Epithelial cell of prostate (primary cell): ENCODE results near the gene BAD.
"Not testable (repeated sequence)": the region's sequence is repeated elsewhere in the genome, so short reads cannot be mapped to it uniquely, and the experiment has no call there.

Source experiments
- DNase-seq: peaks from one replicate; pipeline ENCODE4 v3.0.0-alpha.2; 2011; ENCODE audit warnings: low read depth, low spot score
- H3K27ac ChIP-seq: fragments of 450-650 bp; 2 replicates; pipeline ENCODE4 v1.5.1; 2017; ENCODE audit warnings: mild to moderate bottlenecking

The BAD gene

DNA sequence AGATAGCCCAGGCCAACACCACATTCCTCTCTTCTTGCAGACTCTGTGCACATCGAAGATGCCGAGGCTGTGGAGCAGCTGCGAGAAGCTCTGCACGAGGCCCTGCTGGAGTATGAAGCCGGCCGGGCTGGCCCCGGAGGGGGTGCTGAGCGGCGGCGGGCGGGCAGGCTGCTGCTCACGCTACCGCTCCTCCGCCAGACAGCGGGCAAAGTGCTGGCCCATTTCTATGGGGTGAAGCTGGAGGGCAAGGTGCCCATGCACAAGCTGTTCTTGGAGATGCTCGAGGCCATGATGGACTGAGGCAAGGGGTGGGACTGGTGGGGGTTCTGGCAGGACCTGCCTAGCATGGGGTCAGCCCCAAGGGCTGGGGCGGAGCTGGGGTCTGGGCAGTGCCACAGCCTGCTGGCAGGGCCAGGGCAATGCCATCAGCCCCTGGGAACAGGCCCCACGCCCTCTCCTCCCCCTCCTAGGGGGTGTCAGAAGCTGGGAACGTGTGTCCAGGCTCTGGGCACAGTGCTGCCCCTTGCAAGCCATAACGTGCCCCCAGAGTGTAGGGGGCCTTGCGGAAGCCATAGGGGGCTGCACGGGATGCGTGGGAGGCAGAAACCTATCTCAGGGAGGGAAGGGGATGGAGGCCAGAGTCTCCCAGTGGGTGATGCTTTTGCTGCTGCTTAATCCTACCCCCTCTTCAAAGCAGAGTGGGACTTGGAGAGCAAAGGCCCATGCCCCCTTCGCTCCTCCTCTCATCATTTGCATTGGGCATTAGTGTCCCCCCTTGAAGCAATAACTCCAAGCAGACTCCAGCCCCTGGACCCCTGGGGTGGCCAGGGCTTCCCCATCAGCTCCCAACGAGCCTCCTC is 31.4 kb upstream of the BAD start:
- peak overlapping the region; percentile 98 for H3K27ac ChIP-seq
- DNase-seq = not testable (repeated sequence)

DNA sequence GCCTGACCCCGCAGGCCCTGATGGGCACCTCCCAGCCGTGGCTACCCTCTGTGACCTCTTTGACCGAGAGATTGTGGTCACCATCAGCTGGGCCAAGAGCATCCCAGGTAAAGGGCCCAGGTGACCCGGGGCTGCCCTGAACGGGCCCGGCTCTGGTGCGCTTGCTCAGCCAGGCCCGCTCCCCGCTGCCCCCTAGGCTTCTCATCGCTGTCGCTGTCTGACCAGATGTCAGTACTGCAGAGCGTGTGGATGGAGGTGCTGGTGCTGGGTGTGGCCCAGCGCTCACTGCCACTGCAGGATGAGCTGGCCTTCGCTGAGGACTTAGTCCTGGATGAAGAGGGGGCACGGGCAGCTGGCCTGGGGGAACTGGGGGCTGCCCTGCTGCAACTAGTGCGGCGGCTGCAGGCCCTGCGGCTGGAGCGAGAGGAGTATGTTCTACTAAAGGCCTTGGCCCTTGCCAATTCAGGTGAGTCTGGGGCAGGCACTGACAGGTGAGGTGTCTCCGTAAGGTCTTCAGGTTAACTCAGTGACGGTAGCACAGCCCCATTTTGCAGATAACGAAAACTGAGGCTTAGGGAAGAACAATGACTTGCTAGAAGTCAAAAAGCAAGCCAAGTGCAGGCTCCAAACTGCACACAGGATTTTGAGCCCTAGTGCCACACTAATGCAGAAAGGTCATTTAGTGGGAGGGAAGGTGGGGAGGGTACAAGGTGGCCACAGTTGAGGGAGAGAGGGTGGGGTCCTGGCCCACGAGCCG is 30.5 kb upstream of the BAD start:
- H3K27ac ChIP-seq = no peak overlapping the region
- no peak for DNase-seq

DNA sequence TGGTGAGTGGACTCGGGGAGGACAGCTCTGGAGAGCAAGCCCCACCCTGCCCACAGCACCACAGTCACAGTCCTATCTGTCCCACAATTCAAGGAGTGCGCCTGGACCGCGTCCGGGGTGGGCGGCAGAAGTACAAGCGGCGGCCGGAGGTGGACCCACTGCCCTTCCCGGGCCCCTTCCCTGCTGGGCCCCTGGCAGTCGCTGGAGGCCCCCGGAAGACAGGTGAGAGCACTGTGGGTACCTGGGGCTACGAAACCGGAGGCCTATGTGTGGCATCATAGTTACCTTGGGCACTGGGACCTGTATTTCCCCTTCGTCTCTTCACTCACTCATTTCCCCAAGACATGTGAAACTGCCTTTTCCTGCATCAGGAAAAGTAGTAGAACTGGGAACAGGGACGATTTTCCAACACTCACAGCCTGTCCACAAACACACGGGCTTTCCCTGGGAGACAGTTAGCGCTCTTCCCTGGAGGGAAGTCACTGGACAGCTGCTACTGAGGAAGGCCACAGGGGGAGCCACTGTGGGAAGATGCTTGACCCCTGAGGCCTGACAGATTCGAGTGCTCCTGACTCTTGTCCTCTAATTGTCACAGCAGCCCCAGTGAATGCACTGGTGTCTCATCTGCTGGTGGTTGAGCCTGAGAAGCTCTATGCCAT is 29.8 kb upstream of the BAD start:
- H3K27ac ChIP-seq = no peak overlapping the region
- DNase-seq = no peak

DNA sequence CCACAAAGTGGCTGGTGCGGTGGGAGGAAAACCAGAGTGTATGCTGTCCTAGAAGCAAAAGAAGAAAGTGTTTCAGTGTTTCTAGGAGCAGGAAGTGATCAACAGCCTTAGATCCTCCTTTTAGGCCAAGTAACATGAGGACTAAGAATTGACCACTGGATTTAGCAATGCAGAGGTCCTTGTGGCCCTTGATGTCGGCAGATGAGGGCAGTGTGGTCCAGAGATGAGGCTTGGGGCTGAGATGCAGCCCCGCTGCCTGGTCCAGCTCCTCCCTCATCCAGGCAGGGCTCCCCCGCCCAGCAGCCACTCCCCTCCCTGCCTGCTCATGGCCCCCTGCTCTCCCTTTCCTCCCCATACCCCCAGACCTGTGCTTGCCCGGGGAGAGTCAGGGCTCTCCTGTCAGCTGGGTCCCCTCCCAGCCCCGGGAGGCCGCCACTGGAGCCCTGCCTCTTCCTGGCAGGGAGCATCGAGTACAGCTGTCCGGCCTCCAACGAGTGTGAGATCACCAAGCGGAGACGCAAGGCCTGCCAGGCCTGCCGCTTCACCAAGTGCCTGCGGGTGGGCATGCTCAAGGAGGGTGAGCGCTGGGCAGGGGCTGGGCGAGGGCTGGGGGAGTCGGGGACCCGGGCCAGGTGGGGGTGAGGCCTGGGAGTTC is 29.2 kb upstream of the BAD start:
- H3K27ac ChIP-seq = no peak overlapping the region
- no peak for DNase-seq

DNA sequence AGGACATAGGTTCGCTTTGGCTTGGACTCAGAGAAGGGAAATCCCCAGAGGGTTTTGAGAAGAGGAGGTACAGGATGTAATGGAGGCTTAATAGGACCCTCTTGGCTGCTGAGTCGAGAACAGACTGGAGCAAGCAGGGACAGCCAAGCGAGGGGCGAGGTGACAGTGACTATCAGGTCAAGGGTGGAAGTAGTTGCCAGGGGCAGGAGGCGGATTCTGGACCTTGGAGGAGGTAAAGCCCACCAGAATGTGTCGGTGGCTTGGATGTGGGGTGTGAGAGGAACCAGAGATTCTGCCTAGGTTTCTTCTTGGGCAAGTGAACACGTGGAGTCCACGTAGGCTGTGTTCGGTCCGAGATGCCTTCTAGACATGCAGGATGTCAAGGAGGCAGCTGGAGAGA is 28.5 kb upstream of the BAD start:
- H3K27ac ChIP-seq = no peak overlapping the region
- DNase-seq = no peak

DNA sequence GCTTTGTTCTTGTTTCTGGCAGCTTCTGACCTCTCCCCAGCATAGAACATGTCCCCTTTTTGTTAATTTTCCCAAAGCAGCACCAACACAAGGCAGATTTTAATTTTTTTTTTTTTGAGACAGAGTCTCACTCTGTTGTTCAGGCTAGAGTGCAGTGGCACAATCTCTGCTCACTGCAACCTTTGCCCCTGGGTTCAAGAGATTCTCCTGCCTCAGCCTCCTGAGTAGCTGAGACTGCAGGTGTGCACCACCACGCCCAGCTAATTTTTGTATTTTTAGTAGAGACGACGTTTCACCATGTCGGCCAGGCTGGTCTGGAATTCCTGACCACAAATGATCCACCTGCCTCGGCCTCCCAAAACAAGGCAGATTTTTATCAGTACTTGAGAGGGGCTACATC is 23.3 kb upstream of the BAD start:
- not testable (repeated sequence) for DNase-seq, H3K27ac ChIP-seq

DNA sequence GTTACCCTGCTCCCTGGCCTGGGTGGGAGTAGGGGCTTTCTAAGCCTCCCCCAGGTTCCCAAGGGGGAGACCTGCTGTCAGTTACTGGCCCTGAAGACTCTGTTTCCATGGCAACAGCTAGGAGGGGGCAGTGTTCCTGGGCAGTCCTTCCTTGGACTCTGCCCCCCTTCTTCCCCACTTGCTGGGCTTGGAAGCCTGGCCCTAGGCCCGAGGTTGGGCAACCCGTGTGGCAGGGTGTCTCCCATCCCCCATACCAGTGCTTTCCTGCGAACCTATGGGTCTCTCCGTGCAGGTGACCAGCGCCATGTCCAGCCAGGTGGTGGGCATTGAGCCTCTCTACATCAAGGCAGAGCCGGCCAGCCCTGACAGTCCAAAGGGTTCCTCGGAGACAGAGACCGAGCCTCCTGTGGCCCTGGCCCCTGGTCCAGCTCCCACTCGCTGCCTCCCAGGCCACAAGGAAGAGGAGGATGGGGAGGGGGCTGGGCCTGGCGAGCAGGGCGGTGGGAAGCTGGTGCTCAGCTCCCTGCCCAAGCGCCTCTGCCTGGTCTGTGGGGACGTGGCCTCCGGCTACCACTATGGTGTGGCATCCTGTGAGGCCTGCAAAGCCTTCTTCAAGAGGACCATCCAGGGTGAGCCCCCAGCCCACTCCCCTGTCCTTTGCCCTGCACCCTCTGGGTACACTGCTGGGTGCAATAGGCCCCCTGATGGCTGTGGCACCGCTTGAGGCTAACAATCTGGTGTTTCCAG is 22.6 kb upstream of the BAD start:
- no peak for DNase-seq
- peak overlapping the region; percentile 74 for H3K27ac ChIP-seq

DNA sequence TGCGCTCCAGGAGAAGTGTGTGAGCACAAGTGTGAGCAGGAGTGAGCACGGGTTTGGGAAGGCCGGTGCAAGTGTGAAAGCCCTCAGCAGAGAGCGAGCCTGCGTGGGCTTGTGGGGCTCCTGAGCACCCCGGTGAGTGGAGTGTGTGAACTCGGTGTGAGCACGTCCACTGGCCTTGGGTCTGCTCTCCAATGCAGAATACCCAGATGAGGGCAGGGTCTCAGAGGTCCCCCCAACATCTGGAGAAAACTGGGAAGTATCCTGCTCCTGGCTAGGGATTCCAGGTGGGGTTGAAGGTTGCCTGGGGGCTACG is 22.1 kb upstream of the BAD start:
- DNase-seq = no peak
- H3K27ac ChIP-seq = peak overlapping the region; percentile 74

DNA sequence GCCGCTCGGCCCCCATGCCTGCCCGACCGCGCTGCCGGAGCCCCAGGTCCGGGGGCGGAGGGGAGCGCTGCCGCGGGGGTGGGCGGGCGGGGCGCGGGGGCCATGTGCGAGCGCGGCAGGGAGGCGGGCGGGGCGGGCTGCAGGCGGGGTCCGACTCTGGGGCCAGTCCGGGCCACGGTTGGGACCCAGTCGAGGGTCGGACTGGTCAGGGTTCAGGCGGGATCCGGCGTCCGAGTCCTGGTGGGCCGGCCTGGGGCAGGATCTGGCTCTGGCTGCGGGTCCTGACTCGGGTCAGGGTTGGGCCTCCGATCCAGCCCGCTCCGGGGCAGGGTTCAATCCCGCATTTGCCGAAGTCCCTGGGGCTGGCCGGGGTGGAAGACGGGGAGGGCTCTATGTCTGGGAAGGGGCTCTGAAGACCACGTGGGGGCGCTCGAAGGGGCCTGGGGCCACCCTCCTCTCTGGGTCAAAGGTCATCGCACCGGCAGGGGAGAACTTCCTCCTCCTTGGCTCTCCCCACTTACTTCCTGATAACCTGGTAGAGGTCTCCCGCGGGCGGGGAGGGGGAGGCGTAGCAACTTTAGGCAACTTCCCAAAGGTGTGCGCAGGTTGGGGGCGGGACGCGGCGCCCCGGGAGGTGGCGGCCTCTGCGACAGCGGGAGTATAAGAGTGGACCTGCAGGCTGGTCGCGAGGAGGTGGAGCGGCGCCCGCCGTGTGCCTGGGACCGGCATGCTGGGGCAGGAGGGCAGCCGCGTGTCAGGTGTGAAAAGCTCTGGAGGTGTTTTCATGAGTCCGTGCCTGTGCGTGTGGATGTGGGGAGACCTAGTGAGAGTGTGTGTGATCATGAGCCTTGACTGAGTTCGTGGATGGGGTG is 21.5 kb upstream of the BAD start:
- DNase-seq = no peak
- peak overlapping the region; percentile 74 for H3K27ac ChIP-seq

DNA sequence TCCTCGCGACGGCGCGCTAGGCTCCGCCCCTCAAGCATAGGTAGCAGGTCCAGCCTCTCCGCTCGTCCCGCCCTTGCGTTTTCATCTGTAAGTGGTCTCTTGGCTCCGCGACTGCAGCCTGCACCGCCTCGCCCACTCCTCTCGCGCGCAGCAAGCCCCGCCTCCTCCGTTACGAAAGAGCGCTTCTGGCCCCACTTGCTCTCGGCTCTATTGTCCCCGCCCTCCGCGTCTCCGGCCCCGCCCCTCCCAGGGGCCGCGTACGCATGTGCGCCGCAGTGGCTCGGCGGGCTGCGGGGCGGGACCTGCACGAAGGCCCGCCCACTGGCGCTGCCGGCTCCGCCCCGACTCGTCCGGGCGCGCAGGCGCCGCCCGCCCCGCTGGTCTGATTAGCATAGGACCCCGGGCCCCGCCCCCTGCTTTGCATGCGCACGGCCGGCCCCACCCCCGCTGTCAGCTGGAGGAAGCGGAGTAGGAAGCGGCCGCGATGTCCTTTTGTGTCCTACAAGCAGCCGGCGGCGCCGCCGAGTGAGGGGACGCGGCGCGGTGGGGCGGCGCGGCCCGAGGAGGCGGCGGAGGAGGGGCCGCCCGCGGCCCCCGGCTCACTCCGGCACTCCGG is 20.7 kb upstream of the BAD start, which contains the start of gene ESRRA:
ESRRA (plus strand) TSS at position 450 of the 616 bp plus-strand sequence. CDS start 1,656 bp downstream, outside the sequence.
- H3K27ac ChIP-seq = peak within 1 kb of the TSS; percentile 74
- DNase-seq = peak; percentile 82

DNA sequence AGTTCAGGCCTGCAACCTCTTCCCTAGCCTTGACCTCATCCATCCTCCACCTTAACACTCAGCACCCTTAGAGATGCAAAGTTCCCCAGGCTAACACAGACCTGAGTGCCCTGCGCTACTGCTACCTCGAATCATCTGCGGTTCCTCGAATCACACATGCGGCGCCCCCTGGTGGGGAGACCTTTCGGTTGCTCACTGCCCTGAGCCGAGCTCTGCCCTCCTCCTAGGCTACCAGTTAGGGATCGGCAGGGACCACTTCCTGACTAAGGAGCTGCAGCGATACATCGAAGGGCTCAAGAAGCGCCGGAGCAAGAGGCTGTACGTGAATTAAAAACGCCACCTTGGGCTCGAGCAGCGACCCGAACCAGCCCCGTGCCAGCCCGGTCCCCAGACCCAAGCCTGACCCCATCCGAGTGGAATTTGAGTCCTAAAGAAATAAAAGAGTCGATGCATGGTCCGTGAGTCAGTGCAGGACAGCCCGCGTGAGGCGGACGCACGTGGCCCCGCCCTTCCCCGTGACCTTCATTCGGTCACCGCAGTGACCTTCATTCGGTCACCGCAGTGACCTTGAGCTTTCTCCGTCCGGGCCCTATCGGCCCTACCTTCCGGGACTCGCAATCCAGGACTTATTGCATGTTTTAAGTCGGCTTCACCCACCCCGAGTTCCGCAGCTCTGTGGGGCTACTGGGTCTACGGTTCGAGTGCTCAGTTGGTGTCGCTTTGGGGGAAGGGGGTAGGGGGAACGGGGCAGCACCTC is 20.0 kb upstream of the BAD start:
- DNase-seq = no peak
- peak overlapping the region; percentile 74 for H3K27ac ChIP-seq

DNA sequence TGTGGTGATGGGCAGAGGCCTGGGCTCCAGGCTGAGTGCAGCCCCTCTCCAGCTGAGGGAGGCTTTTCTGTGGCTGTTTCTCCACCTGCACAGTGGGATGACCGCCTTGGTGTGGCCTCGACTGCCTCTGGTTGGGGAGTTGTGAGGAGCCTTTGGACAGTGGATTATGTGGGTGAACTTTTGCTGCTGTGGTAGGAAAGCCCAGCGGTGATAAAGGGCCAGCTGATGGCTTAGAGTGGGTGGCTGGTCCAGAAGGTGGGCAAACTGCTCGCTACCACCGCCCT is 19.5 kb upstream of the BAD start:
- DNase-seq = no peak
- H3K27ac ChIP-seq = peak overlapping the region; percentile 74

DNA sequence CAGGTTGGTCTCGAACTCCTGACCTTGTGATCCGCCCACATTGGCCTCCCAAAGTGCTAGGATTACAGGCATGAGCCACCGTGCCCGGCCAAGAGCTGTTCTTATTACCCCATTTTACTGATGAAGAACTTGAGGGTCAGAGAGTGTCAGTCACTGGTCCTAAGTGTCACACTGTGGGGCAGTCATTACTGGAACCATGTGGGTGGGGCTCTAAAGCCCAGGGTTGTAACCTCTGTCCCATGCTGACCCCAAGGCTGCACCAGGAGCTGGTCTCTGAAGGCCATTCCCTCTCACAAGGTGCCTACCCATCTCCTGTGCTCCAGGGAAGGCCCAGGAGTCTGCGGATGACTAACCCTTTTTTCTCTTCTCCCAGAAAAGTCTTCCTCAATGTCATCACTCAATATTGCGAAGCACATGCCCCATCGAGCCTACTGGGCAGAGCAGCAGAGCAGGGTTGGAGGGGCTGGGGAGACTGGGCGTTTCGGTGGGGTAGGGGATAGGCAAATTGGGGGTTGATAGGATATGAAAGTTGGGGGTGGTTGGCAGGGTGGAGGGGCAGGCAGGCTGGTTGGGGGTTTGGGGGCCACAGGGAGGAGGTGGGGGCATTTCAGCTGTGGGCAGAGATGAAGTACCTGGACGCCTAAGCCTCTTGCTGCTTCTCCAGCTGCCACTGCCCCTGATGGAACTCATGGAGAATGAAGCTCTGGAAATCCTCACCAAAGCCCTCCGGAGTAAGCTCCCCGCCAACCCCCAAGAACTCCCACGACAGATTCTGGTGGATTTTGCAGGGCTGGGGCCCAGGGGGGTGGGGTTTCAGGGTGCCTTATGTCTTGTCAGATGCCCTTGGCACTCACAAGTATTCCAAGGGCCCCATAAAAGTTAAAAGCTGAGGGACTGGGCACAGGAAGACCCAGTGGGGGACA is 18.9 kb upstream of the BAD start:
- H3K27ac ChIP-seq = no peak overlapping the region

DNA sequence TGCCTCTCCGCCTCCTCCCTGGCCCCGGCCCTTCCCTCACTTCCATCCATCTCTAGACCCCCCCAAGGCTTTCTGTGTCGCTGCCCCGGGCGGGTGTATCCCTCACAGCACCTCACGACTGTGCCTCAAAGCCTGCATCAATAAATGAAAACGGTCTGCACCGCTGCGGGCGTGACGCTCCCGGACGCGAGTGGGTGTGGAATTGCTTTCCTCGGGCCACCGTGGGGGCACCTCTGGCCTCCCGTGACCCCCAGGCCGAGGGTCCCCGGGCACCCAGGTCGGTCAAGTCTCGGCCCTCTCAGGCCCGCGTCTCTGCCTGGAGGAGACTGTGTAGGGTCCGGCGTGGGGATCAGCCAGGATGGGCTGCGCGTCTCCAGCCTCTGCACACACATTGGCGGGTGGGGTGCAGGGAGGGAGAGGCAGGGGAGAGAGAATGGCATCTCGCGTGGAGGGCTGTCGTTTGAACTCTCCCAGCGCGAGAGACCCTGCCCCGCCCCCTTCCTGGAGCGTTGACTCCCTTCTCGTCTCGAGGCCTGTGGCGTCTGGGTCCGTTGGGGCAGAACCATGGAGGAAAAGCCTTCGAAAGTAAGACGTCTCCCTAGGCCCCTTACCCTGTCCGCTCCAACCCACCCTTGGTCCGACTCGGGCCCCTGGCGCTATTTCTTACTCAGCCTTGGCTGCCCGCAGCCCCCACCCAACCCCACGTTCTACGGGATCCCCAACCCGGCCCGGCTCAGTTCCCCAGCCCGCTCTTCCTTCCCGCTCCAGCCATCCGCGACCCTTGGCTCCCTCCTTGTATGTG is 15.6 kb upstream of the BAD start, which contains the start of gene CATSPERZ:
CATSPERZ (plus strand) TSS at position 512 of the 802 bp plus-strand sequence; CDS start at position 565, 53 bp downstream.
- DNase-seq = no peak

More for the DNA sequence above, 18.9 kb upstream of the BAD start:
- DNase-seq = no peak

DNA sequence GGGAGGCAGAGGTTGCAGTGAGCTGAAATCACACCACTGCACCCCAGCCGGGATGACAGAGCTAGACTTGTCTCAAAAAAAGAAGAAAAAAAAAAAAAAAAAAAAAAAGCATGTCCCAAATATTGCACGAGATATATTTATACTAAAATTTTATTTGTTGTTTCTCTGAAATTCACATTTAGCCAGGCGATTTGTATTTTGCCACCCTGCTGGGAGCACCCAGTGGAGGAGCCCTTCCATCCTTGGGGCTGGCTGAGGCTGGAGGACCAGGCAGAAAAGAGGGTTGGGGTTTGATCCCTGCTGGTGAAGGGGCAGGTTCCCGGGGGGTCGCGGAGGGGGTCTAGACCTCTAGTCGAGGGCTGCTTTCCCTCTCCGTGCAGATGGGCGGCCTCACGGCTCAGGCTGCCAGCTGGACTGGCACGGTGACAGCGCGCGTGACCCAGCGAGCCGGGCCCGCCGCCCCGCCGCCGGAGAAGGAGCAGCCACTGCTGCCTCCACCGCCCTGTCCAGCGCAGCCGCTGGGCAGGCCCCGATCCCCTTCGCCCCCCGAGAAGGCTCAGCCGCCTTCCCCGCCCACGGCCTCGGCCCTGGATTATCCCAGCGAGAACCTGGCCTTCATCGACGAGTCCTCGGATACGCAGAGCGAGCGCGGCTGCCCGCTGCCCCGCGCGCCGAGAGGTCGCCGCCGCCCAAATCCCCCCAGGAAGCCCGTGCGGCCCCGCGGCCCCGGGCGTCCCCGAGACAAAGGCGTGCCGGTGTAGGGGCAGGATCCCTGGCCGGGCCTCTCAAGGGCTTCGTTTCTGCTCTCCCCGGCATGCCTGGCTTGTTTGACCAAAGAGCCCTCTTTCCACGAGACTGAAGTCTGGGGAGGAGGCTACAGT is 14.7 kb upstream of the BAD start:
- H3K27ac ChIP-seq = no peak overlapping the region

More for the DNA sequence above, 15.6 kb upstream of the BAD start, which contains the start of gene CATSPERZ:
- no peak within 1 kb of the TSS for H3K27ac ChIP-seq

More for the DNA sequence above, 14.7 kb upstream of the BAD start:
- no peak for DNase-seq
